ENCODE measurements around the gene ABHD2. TPM values are rescaled to one million over a fixed set of nuclear protein-coding genes. Genes with fewer than 3 reads are reported as not detected.

ABHD2 gene
- total and polyA plus RNA-seq, 9 of the 15 experiments (the other 6 are each of a cell fraction or from before 2014, with no cell fraction given): 16.9 to 99.8 (median 47.5) TPM

DNA sequence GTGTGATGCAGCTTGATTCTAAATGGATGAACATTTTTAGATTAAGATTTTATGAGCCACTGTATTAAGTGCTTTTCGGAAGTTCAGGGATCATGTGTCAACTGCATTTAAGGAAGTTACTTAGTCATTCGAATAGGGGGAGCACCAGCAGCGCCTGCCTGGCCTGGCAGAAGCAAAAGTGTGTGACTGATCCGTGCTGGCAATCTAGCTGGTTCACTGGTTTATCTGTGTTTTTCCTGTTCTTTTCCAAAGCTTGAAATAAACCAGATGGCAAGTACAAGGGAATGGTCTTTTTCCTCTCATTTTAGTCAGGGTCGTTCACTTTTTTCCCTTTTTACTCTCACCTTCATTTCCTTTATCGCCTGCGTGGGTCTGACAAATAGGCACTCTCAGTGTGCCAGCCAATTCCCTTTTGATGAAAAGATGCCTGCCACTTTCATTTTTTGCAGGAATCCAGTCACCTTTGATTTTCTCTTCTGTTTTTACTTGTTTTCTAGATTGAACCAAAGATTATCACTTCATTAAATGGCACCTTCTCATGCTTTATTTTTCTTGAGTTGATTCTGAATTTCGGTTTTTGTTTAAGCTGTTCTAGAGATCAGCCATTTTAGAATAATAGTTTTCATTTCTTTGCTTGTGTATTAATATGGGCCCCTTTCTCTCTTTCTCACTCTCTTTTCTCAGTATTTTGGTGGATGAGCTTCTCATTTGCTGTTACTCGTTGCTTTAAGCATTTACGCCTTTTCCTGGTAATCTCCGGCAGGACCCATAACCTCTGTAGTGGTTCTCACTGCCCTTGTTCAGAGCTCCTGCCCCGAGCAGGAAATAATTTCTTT, 2.8 kb downstream of the ABHD2 start (continued):
- TF ChIP-seq, protein P1, sequence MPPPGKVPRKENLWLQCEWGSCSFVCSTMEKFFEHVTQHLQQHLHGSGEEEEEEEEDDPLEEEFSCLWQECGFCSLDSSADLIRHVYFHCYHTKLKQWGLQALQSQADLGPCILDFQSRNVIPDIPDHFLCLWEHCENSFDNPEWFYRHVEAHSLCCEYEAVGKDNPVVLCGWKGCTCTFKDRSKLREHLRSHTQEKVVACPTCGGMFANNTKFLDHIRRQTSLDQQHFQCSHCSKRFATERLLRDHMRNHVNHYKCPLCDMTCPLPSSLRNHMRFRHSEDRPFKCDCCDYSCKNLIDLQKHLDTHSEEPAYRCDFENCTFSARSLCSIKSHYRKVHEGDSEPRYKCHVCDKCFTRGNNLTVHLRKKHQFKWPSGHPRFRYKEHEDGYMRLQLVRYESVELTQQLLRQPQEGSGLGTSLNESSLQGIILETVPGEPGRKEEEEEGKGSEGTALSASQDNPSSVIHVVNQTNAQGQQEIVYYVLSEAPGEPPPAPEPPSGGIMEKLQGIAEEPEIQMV (tag; conservative IDR thresholded peaks at IDR 0.05; ENCODE audit: low read depth): no peak
- TF ChIP-seq PHB (CRISPR knock-in tag; IDR thresholded peaks at IDR 0.05) (no peak), U2AF2 (optimal IDR thresholded peaks at IDR 0.05; ENCODE audit: low read depth, low read length) (no peak), ZNF586 (CRISPR knock-in tag; conservative IDR thresholded peaks at IDR 0.05) (no peak), NONO (IDR thresholded peaks at IDR 0.05; ENCODE audit: low read depth in 2 of 2, low read length in 1 of 2) (no peak), ESRRB (CRISPR knock-in tag; IDR thresholded peaks at IDR 0.05; ENCODE audit: borderline replicate concordance) (no peak), SMARCC2 (IDR thresholded peaks at IDR 0.05; ENCODE audit: low read depth) (0 out of 2 replicates have a peak, but pooled peaks have one; percentile 37), POLR2AphosphoS5 (IDR thresholded peaks at IDR 0.05; ENCODE audit: control insufficient read depth, insufficient read depth, low read depth, low read length) (no peak), NR1H2 (CRISPR knock-in tag; IDR thresholded peaks at IDR 0.05) (no peak), MAFK (IDR thresholded peaks at IDR 0.05; ENCODE audit: low read length) (peak; percentile 39; the same call in 1 of the 2 replicates), ZNF778 (CRISPR knock-in tag; IDR thresholded peaks at IDR 0.05) (no peak), ILF3 (IDR thresholded peaks at IDR 0.05; ENCODE audit: borderline replicate concordance) (no peak), CBFA2T3 (IDR thresholded peaks at IDR 0.05) (no peak), HDAC1 (IDR thresholded peaks at IDR 0.05) (peak in 1 of 2 experiments; percentile 42; a peak in 1 of 4 replicates), EP400 (IDR thresholded peaks at IDR 0.05) (peak; percentile 45; the same call in 1 of the 2 replicates), TGIF2 (CRISPR knock-in tag; IDR thresholded peaks at IDR 0.05) (no peak), GATAD2A (IDR thresholded peaks at IDR 0.05) (0 out of 2 replicates have a peak, but pooled peaks have one; percentile 36), SLC30A9 (CRISPR knock-in tag; IDR thresholded peaks at IDR 0.05) (no peak), TCF7L2 (IDR thresholded peaks at IDR 0.05; ENCODE audit: low read depth, low read length) (no peak), ARHGAP35 (IDR thresholded peaks at IDR 0.05; ENCODE audit: partially characterized antibody) (no peak), SIX5 (IDR thresholded peaks at IDR 0.05; ENCODE audit: borderline replicate concordance in 1 of 2, insufficient read depth in 1 of 2, low read depth in 1 of 2, low read length in 2 of 2) (no peak), STAG1 (CRISPR knock-in tag; IDR thresholded peaks at IDR 0.05; ENCODE audit: borderline replicate concordance) (no peak), HDAC3 (IDR thresholded peaks at IDR 0.05; ENCODE audit: borderline replicate concordance, partially characterized antibody) (no peak)
- TF ChIP-seq, protein P2, sequence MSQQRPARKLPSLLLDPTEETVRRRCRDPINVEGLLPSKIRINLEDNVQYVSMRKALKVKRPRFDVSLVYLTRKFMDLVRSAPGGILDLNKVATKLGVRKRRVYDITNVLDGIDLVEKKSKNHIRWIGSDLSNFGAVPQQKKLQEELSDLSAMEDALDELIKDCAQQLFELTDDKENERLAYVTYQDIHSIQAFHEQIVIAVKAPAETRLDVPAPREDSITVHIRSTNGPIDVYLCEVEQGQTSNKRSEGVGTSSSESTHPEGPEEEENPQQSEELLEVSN (IDR thresholded peaks at IDR 0.05; ENCODE audit: borderline replicate concordance in 1 of 2, extremely low read depth in 1 of 2, insufficient read depth in 1 of 2, insufficient read length in 1 of 2, low read depth in 1 of 2, low read length in 1 of 2, poor library complexity in 1 of 2, severe bottlenecking in 1 of 2): no peak
- TF ChIP-seq, protein P3, sequence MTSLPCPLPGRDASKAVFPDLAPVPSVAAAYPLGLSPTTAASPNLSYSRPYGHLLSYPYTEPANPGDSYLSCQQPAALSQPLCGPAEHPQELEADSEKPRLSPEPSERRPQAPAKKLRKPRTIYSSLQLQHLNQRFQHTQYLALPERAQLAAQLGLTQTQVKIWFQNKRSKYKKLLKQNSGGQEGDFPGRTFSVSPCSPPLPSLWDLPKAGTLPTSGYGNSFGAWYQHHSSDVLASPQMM (CRISPR knock-in tag; IDR thresholded peaks at IDR 0.05): no peak
